OCI-LY1 (cell line): ENCODE measurements around the gene PPP1R2B.

ENCODE experiments used
- H2AFZ ChIP-seq: fragments of 200-600 bp; sonication (generic), shearing (Covaris generic); 2 replicates; pipeline ENCODE4 v1.6.0; 2014; ENCODE audit warnings: antibody characterized with exemption, mild to moderate bottlenecking, low read length
- H3F3A ChIP-seq: fragments of 200-600 bp; sonication (generic), shearing (Covaris generic); 2 replicates; pipeline ENCODE4 v1.6.0; 2014; ENCODE audit warnings: mild to moderate bottlenecking, antibody characterized with exemption, low read length, moderate library complexity; ENCODE audit not compliant: insufficient read depth
- H3K27ac ChIP-seq: fragments of 200-600 bp; sonication (generic); 2 replicates; pipeline ENCODE4 v1.5.1; 2014; ENCODE audit warnings: low read length, mixed run types, mild to moderate bottlenecking, low read depth; ENCODE audit not compliant: poor library complexity, severe bottlenecking
- H3K27me3 ChIP-seq: fragments of 200-600 bp; sonication (generic); 2 replicates; pipeline ENCODE4 v1.6.0; 2014; ENCODE audit warnings: antibody characterized with exemption, mild to moderate bottlenecking, low read length, moderate library complexity; ENCODE audit not compliant: insufficient read depth
- H3K36me3 ChIP-seq: fragments of 200-600 bp; sonication (generic); 2 replicates; pipeline ENCODE4 v1.6.1; 2014; ENCODE audit warnings: mild to moderate bottlenecking, antibody characterized with exemption, low read length, moderate library complexity, mixed read lengths; ENCODE audit not compliant: insufficient read depth
- H3K4me1 ChIP-seq: fragments of 200-600 bp; sonication (generic); 2 replicates; pipeline ENCODE4 v1.5.1; 2014; ENCODE audit warnings: mild to moderate bottlenecking, low read length, moderate library complexity; ENCODE audit not compliant: insufficient read depth, severe bottlenecking
- H3K4me2 ChIP-seq: fragments of 200-600 bp; sonication (generic), shearing (Covaris generic); 2 replicates; pipeline ENCODE4 v1.6.1; 2014; ENCODE audit warnings: low read length
- H3K4me3 ChIP-seq: fragments of 200-600 bp; sonication (generic); 2 replicates; pipeline ENCODE4 v1.5.1; 2014; ENCODE audit warnings: low read length, low read depth, mild to moderate bottlenecking, mixed read lengths; ENCODE audit not compliant: poor library complexity, severe bottlenecking
- H3K79me2 ChIP-seq: fragments of 200-600 bp; shearing (Covaris generic); 2 replicates; pipeline ENCODE4 v1.6.1; 2016; ENCODE audit warnings: mixed run types, low read length, mixed read lengths; ENCODE audit not compliant: insufficient read depth
- H3K9ac ChIP-seq: fragments of 200-600 bp; sonication (generic), shearing (Covaris generic); 2 replicates; pipeline ENCODE4 v1.6.1; 2014; ENCODE audit warnings: mild to moderate bottlenecking, low read length, mixed read lengths
- H3K9me2 ChIP-seq: fragments of 200-600 bp; sonication (generic), shearing (Covaris generic); 2 replicates; pipeline ENCODE4 v1.6.1; 2014; ENCODE audit warnings: low read depth, mild to moderate bottlenecking, low read length, mixed read lengths
- H3K9me3 ChIP-seq: fragments of 200-600 bp; shearing (Covaris generic); 2 replicates; pipeline ENCODE4 v1.6.1; 2014; ENCODE audit warnings: low read length, mixed read lengths
- H4K20me1 ChIP-seq: fragments of 200-600 bp; sonication (generic), shearing (Covaris generic); 2 replicates; pipeline ENCODE4 v1.6.0; 2016; ENCODE audit warnings: mild to moderate bottlenecking, low read length; ENCODE audit not compliant: insufficient read depth
- CTCF ChIP-seq: fragments of 200-600 bp; sonication (generic), shearing (Covaris generic); IDR thresholded peaks from 2 replicates; pipeline ENCODE4 v1.5.1; 2017; ENCODE audit warnings: mild to moderate bottlenecking, antibody characterized with exemption, low read length, moderate library complexity, mixed read lengths
- EZH2 ChIP-seq: fragments of 200-600 bp; sonication (generic), shearing (Covaris generic); IDR thresholded peaks from 2 replicates; pipeline ENCODE4 v1.8.0; 2017; ENCODE audit warnings: borderline replicate concordance, mixed run types, mild to moderate bottlenecking, antibody characterized with exemption, low read length, moderate library complexity, mixed read lengths

Gene PPP1R2B

GRCh38 chr5:156871212-156871611 lies 21.1 kb downstream of the PPP1R2B start:
- Histone ChIP-seq H3K36me3 (no peaks in the 10 kb centered on the region), H3K4me1 (no peaks in the 10 kb centered on the region), H3K4me3 (no peak overlapping the region), H3K27me3 (no peaks in the 10 kb centered on the region), H3K27ac (no peak overlapping the region), H3K79me2 (no peaks in the 10 kb centered on the region), H4K20me1 (no peaks in the 10 kb centered on the region), H3F3A (no peaks in the 10 kb centered on the region), H3K4me2 (no peak overlapping the region), H3K9ac (no peak overlapping the region), H3K9me2 (no peaks in the 10 kb centered on the region), H3K9me3 (no peaks in the 10 kb centered on the region), H2AFZ (no peak overlapping the region)
- no peak for TF ChIP-seq EZH2
- no peak for TF ChIP-seq CTCF

- TF ChIP-seq CTCF (no peak), EZH2 (no peak)
- Histone ChIP-seq H3K36me3 (no peaks in the 10 kb centered on the region), H3F3A (no peaks in the 10 kb centered on the region), H3K27me3 (no peaks in the 10 kb centered on the region), H3K27ac (no peak overlapping the region), H3K4me2 (no peak overlapping the region), H3K9me2 (no peaks in the 10 kb centered on the region), H2AFZ (no peak overlapping the region), H3K4me1 (no peaks in the 10 kb centered on the region), H4K20me1 (no peaks in the 10 kb centered on the region), H3K9me3 (no peaks in the 10 kb centered on the region), H3K4me3 (no peak overlapping the region), H3K9ac (no peak overlapping the region), H3K79me2 (no peaks in the 10 kb centered on the region)
Observed at GRCh38 chr5:156879665-156880285, 29.7 kb downstream of the PPP1R2B start.

- H3K27me3 ChIP-seq: no peaks in the 10 kb centered on the region
- H3K27ac ChIP-seq: no peak overlapping the region
- no peaks in the 10 kb centered on the region for H3K36me3 ChIP-seq
- no peak overlapping the region for H3K9ac ChIP-seq
- no peaks in the 10 kb centered on the region for H3F3A ChIP-seq
- H3K79me2 ChIP-seq: no peaks in the 10 kb centered on the region
- H3K9me3 ChIP-seq: no peaks in the 10 kb centered on the region
- H3K4me1 ChIP-seq: no peaks in the 10 kb centered on the region
- H3K4me2 ChIP-seq: no peak overlapping the region
- no peaks in the 10 kb centered on the region for H3K9me2 ChIP-seq
- TF ChIP-seq EZH2: no peak
- H3K4me3 ChIP-seq: no peak overlapping the region
- no peak overlapping the region for H2AFZ ChIP-seq
- H4K20me1 ChIP-seq: no peaks in the 10 kb centered on the region
Observed at GRCh38 chr5:156883316-156883875, 33.3 kb downstream of the PPP1R2B start.

DNA sequence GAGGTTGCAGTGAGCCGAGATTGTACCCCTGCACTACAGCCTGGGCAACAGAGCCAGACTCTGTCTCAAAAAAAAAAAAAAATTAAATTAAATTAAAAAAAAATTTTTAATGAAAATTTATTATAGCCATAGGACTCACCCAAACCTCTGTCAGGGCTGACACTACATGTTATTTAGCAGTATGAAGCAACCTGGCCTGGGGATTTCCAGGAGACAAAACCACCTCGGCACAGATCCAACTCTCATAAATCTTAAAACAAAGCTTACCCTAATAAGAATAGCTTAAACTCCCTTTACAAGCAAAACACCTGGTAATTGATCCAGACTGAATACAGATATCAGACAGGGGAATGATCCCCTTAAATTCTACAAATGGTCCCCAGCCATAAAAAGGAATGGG lies 38.4 kb downstream of the PPP1R2B start:
- Histone ChIP-seq H3K4me2 (no peak overlapping the region), H3K27me3 (no peaks in the 10 kb centered on the region), H2AFZ (no peak overlapping the region), H3K9ac (no peak overlapping the region), H3K79me2 (no peaks in the 10 kb centered on the region), H3F3A (no peaks in the 10 kb centered on the region), H3K36me3 (no peaks in the 10 kb centered on the region), H3K27ac (no peak overlapping the region), H3K9me3 (no peaks in the 10 kb centered on the region), H3K4me3 (no peak overlapping the region), H4K20me1 (no peaks in the 10 kb centered on the region), H3K4me1 (no peaks in the 10 kb centered on the region), H3K9me2 (no peaks in the 10 kb centered on the region)
- TF ChIP-seq CTCF: no peak
- TF ChIP-seq EZH2: no peak
